Keratinocyte (primary cell): ENCODE measurements around the gene EFCAB10. TPM values are rescaled to one million over a fixed set of nuclear protein-coding genes. Genes with fewer than 3 reads are reported as not detected.

ENCODE experiments used
- DNase-seq: peaks from one replicate; pipeline ENCODE4 v3.0.0-alpha.2; 2011; ENCODE audit warnings: low read depth, missing footprints, low spot score
- FAIRE-seq: peaks from 2 replicates; lab custom pipeline; 2011; peaks lifted over from hg19 to GRCh38; lab: Jason Lieb, UNC
- H2AFZ ChIP-seq: 2 replicates; pipeline ENCODE4 v1.6.0; 2012; ENCODE audit warnings: low read length, control low read depth, inconsistent platforms; ENCODE audit not compliant: control insufficient read depth
- H3K27ac ChIP-seq: 2 replicates; pipeline ENCODE4 v1.5.1; 2011; ENCODE audit warnings: low read length; ENCODE audit not compliant: control insufficient read depth, insufficient read depth
- H3K27me3 ChIP-seq: 3 replicates; pipeline ENCODE4 v1.6.0; 2011; ENCODE audit warnings: low read length; ENCODE audit not compliant: control insufficient read depth, insufficient read depth; ENCODE audit errors: extremely low read depth
- H3K36me3 ChIP-seq, 2 experiments: 2 replicates in 1 of 2; 3 replicates in 1 of 2; pipeline ENCODE4 v1.5.1; 2011; ENCODE audit warnings: low read length in 2 of 2, mild to moderate bottlenecking in 1 of 2; ENCODE audit not compliant: control insufficient read depth in 2 of 2, insufficient read depth in 2 of 2; ENCODE audit errors: extremely low read depth in 1 of 2
- H3K4me1 ChIP-seq: 3 replicates; pipeline ENCODE4 v1.5.1; 2011; ENCODE audit warnings: low read length; ENCODE audit not compliant: control insufficient read depth, insufficient read depth; ENCODE audit errors: extremely low read depth
- H3K4me2 ChIP-seq: 3 replicates; pipeline ENCODE4 v1.6.0; 2011; ENCODE audit warnings: low read depth, low read length; ENCODE audit not compliant: control insufficient read depth, insufficient read depth; ENCODE audit errors: extremely low read depth
- H3K4me3 ChIP-seq, 3 experiments: fragments of 200-600 bp in 1 of 3; sonication (generic) in 1 of 3; 2 replicates in 2 of 3; 3 replicates in 1 of 3; pipeline ENCODE4 v1.5.1; 2011 to 2016; ENCODE audit warnings: low read length in 3 of 3, mild to moderate bottlenecking in 3 of 3, control low read depth in 2 of 3, inconsistent platforms in 1 of 3, low read depth in 1 of 3, mixed read lengths in 1 of 3, mixed run types in 1 of 3, moderate library complexity in 1 of 3; ENCODE audit not compliant: control insufficient read depth in 2 of 3, insufficient read depth in 2 of 3; ENCODE audit errors: extremely low read depth in 1 of 3
- H3K79me2 ChIP-seq: 2 replicates; pipeline ENCODE4 v1.6.0; 2012; ENCODE audit warnings: low read length; ENCODE audit not compliant: control insufficient read depth, insufficient read depth
- H3K9ac ChIP-seq: 3 replicates; pipeline ENCODE4 v1.6.0; 2011; ENCODE audit warnings: low read length; ENCODE audit not compliant: control insufficient read depth, insufficient read depth; ENCODE audit errors: extremely low read depth
- H3K9me1 ChIP-seq: 3 replicates; pipeline ENCODE4 v1.6.0; 2011; ENCODE audit warnings: low read length; ENCODE audit not compliant: control insufficient read depth, insufficient read depth; ENCODE audit errors: extremely low read depth
- H3K9me3 ChIP-seq: 2 replicates; pipeline ENCODE4 v1.5.1; 2012; ENCODE audit warnings: low read depth, low read length; ENCODE audit not compliant: control insufficient read depth
- H4K20me1 ChIP-seq: 3 replicates; pipeline ENCODE4 v1.6.0; 2011; ENCODE audit warnings: low read length; ENCODE audit not compliant: control insufficient read depth, insufficient read depth; ENCODE audit errors: extremely low read depth
- CTCF ChIP-seq, 3 experiments: IDR thresholded peaks in 1 of 3; conservative IDR thresholded peaks in 1 of 3; optimal IDR thresholded peaks in 1 of 3; 2 replicates in 2 of 3; 3 replicates in 1 of 3; pipeline versions ENCODE3 to v1.5.1; 2011; ENCODE audit warnings: low read length in 3 of 3, mild to moderate bottlenecking in 3 of 3, moderate library complexity in 2 of 3, control low read depth in 1 of 3, inconsistent platforms in 1 of 3; ENCODE audit not compliant: insufficient read depth in 2 of 3; ENCODE audit errors: extremely low read depth in 1 of 3
- EZH2 ChIP-seq: IDR thresholded peaks from one replicate; pipeline ENCODE4 v1.6.1; 2012; ENCODE audit warnings: inconsistent platforms, mild to moderate bottlenecking, low read length, moderate library complexity
- dilution Hi-C: fragments of 300-500 bp; cut with MboI; formaldehyde crosslinking; loops from one replicate; pipeline ENCODE4 v1.7.0; 2020; ENCODE audit warnings: low sequenced_read_pairs; ENCODE audit not compliant: extremely low pct_ligation_motif_present
- polyA plus RNA-seq, 5 experiments: library from polyadenylated mRNA; depleted of rRNA in 3 of 5; stranded (reverse) in 3 of 5; stranded (forward) in 1 of 5; unstranded in 1 of 5; fragments of >200 nt; gene quantifications; 1 replicate in 1 of 5; 2 replicates in 3 of 5; 3 replicates in 1 of 5; pipeline versions ENCODE4 v1.2.1 to v1.2.3, GENCODE V29; 2011 to 2012; ENCODE audit warnings: missing spikeins in 2 of 5, low read depth in 1 of 5, low replicate concordance in 1 of 5

The EFCAB10 gene
- polyA plus RNA-seq, 1 donor (not counting 4 experiments of a cell fraction or from before 2014, with no cell fraction given): not detected

GRCh38 chr7:105618016-105618296 lies 36.7 kb upstream of the EFCAB10 start:
- dilution Hi-C loops: no loop called here
- Histone ChIP-seq H3K9me3 (no peaks in the 10 kb centered on the region), H3K79me2 (no peaks in the 10 kb centered on the region), H4K20me1 (no peaks in the 10 kb centered on the region), H3K9me1 (no peaks in the 10 kb centered on the region), H3K27me3 (no peaks in the 10 kb centered on the region), H3K9ac (no peak overlapping the region), H3K36me3 (peaks cover 0 to 7% of the 10 kb centered on the region in 2 experiments), H3K4me1 (no peaks in the 10 kb centered on the region), H2AFZ (no peak overlapping the region), H3K4me2 (no peak overlapping the region), H3K27ac (no peak overlapping the region), H3K4me3 (no peak overlapping the region)
- FAIRE-seq: no peak
- no peak for TF ChIP-seq CTCF (optimal IDR thresholded peaks at IDR 0.05 in 1 of 3, IDR thresholded peaks at IDR 0.05 in 1 of 3, conservative IDR thresholded peaks at IDR 0.05 in 1 of 3; ENCODE audit: extremely low read depth in 1 of 3, insufficient read depth in 2 of 3, low read length in 3 of 3)
- no peak for TF ChIP-seq EZH2
- DNase-seq: no peak

DNA sequence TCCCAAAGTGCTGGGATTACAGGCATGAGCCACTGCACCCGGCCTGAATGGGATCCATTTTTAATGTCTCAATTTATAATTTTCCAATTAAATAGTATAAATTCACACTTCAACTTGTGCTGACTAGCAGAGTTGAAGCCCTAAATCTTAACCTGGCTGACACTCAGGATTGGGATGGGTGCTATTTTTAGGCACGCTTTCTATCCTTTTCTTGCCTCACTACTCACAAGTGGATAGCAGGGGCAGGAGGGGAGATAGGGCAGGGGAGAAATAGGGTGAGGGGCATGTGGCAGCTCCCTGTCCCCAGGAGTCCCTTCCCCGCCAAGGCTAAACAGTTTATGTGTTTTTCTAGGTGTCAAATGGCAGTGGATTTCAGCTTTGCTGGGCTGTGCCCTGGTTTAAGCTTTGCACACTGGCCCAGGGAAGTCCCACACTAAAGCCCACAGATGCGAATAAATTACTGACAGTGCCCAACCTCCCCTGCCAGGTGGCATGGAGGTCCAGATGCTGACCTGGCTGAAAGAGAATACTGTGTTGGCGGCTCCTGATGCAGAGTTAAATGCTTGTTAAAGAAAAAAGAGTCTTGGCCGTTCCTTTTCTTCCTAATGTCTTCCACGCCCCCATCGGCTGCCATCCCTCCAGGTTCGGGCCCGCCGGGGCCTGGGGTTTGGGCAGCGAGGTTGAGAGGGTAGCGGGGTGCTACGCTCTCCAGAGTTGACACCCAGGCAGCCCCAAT lies 36.2 kb upstream of the EFCAB10 start:
- no peak overlapping the region for H3K4me3 ChIP-seq
- no peaks in the 10 kb centered on the region for H3K27me3 ChIP-seq
- H3K4me2 ChIP-seq: no peak overlapping the region
- H3K36me3 ChIP-seq: peaks cover 0 to 7% of the 10 kb centered on the region in 2 experiments
- no peaks in the 10 kb centered on the region for H4K20me1 ChIP-seq
- no peaks in the 10 kb centered on the region for H3K4me1 ChIP-seq
- H3K9me3 ChIP-seq: no peaks in the 10 kb centered on the region
- H3K27ac ChIP-seq: no peak overlapping the region
- dilution Hi-C loops: no loop called here
- FAIRE-seq (no peak), DNase-seq (no peak)
- H3K9ac ChIP-seq: no peak overlapping the region
- H3K79me2 ChIP-seq: no peaks in the 10 kb centered on the region
- no peak overlapping the region for H2AFZ ChIP-seq
- no peaks in the 10 kb centered on the region for H3K9me1 ChIP-seq
- TF ChIP-seq CTCF (optimal IDR thresholded peaks at IDR 0.05 in 1 of 3, IDR thresholded peaks at IDR 0.05 in 1 of 3, conservative IDR thresholded peaks at IDR 0.05 in 1 of 3; ENCODE audit: extremely low read depth in 1 of 3, insufficient read depth in 2 of 3, low read length in 3 of 3): no peak
- TF ChIP-seq EZH2: no peak
